HUES64 (cell line): ENCODE results near the gene VPS16.

Experiments used
- H3K27ac ChIP-seq: 2 replicates; pipeline ENCODE4 v1.7.0; 2013; ENCODE audit warnings: low read depth, low read length, inconsistent platforms
- H3K27me3 ChIP-seq: 2 replicates; pipeline ENCODE4 v1.6.1; 2013; ENCODE audit warnings: mild to moderate bottlenecking, low read length; ENCODE audit not compliant: insufficient read depth
- H3K36me3 ChIP-seq: 2 replicates; pipeline ENCODE4 v1.6.1; 2013; ENCODE audit warnings: mild to moderate bottlenecking, low read length; ENCODE audit not compliant: insufficient read depth
- H3K4me1 ChIP-seq: 2 replicates; pipeline ENCODE4 v1.6.1; 2013; ENCODE audit warnings: mild to moderate bottlenecking, low read length, moderate library complexity; ENCODE audit not compliant: insufficient read depth
- H3K4me3 ChIP-seq: 2 replicates; pipeline ENCODE4 v1.5.1; 2013; ENCODE audit warnings: mild to moderate bottlenecking, low read length, moderate library complexity
- H3K9ac ChIP-seq: 2 replicates; pipeline ENCODE4 v1.6.1; 2013; ENCODE audit warnings: mild to moderate bottlenecking, low read depth, low read length
- H3K9me3 ChIP-seq: 2 replicates; pipeline ENCODE4 v1.6.1; 2013; ENCODE audit warnings: low read depth, low read length; ENCODE audit not compliant: insufficient read depth
- WGBS: fragments of 150-250, 120-280 bp; methylation state at CpG from one replicate; pipeline ENCODE4 v1.1.7; 2013; ENCODE audit warnings: missing lambda C conversion rate; 5-methylcytosine and 5-hydroxymethylcytosine counted together

Gene VPS16

DNA sequence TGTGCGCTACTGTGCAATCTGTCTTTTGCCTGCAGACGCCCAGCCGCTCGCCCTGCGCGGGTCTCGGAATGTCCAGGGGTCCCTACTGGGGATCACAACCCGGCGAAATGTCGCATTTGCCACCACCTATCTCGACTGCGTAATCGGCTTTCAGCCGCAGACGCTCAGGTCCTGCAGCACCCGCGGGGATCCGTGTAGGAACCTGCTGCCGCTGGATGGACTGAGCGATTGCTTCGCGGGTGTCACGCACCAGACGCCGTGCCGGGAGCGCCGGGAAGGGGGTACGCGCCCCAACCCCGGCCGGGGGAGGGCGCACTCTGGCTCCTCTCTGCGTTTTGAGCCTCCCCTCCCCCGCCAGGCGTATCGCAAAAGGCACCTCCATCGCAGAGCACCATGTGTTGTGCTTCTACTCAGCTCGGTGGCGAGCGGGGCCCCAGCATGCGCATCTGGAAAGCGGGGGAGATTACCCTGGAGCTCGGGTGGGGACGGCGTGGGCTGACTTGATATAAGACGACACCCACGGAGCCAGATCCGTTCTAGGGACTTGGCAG, 32.0 kb downstream of the VPS16 start:
- under 1% methylated on average over 49 of the region's 49 CpGs for WGBS
- Histone ChIP-seq H3K9me3 (no peaks in the 10 kb centered on the region), H3K4me1 (peaks cover 22% of the 10 kb centered on the region), H3K27ac (no peak overlapping the region), H3K27me3 (peaks cover 22% of the 10 kb centered on the region), H3K4me3 (peak overlapping the region; percentile 98), H3K9ac (peak overlapping the region; percentile 57), H3K36me3 (peaks cover 6% of the 10 kb centered on the region; the same call in 1 of the 2 replicates)

DNA sequence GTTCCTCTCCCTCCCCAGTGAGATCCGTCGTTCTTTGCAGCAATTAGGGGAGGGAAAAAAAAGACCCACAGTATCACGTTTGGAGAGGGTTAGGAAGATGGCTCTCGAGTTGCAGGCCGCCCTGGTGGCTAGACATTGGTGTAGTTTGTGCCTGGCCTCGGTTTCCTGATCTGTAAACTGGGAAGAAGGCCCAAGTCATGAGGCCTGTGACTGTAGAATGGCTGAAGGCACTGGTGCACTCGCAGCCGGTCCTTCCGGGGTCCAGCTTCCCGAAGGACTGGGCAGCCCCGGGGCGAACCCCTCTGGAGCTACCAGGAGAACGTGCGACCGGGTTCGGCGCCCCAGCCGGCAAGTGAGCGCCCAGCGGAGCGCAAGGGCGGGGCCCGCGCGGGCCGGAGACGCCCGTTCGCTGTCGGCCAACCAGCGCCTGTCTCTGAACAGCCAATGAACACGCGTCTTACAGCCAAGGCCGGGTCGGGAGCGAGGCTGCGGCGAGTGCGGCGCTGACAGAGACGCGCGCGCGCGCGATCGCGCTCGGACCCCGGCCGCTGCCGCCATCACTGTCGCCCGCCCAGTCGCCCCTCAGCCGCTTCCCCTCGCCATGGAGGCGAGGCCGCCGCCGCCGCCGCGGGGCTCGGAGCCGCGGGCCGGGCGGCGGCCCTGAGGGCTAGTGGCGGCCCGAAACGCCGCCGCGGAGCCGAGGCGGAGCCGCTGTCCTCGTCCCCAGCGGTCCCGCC, 32.6 kb downstream of the VPS16 start, which contains the start of gene PTPRA:
Gene PTPRA, plus strand, starts transcription at position 472 of the 737 bp plus-strand sequence. CDS start 90,797 bp downstream, outside the sequence.
- H3K9me3 ChIP-seq: no peaks in the 10 kb centered on the region
- peaks cover 22% of the 10 kb centered on the region for H3K27me3 ChIP-seq
- H3K27ac ChIP-seq: peak within 1 kb of the TSS; percentile 73
- peaks cover 22% of the 10 kb centered on the region for H3K4me1 ChIP-seq
- H3K9ac ChIP-seq: peak within 1 kb of the TSS; percentile 81
- WGBS: under 1% methylated on average over 83 of the region's 83 CpGs
- peaks cover 7% of the 10 kb centered on the region; the same call in 1 of the 2 replicates for H3K36me3 ChIP-seq
- H3K4me3 ChIP-seq: peak within 1 kb of the TSS; percentile 98

DNA sequence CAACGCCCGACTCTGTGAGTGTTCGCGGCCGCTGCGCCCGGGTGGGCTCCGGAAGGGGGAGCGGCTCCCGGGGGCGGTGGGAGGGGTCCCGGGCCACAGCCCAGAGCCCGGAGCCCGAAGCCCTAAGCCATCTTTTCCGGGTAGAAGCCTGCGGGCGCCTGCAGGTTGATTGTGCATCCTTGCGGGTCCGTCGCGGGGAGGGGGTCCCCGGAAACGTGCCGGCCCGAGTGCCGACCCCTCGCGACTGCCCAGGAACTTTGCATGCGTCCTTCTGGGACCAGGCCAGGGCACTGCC, 33.1 kb downstream of the VPS16 start:
- WGBS: under 1% methylated on average over 29 of the region's 29 CpGs
- peaks cover 7% of the 10 kb centered on the region; the same call in 1 of the 2 replicates for H3K36me3 ChIP-seq
- peaks cover 22% of the 10 kb centered on the region for H3K27me3 ChIP-seq
- H3K9me3 ChIP-seq: no peaks in the 10 kb centered on the region
- peak overlapping the region; percentile 81 for H3K9ac ChIP-seq
- H3K4me1 ChIP-seq: peaks cover 22% of the 10 kb centered on the region
- H3K27ac ChIP-seq: peak overlapping the region; percentile 73
- H3K4me3 ChIP-seq: peak overlapping the region; percentile 98

DNA sequence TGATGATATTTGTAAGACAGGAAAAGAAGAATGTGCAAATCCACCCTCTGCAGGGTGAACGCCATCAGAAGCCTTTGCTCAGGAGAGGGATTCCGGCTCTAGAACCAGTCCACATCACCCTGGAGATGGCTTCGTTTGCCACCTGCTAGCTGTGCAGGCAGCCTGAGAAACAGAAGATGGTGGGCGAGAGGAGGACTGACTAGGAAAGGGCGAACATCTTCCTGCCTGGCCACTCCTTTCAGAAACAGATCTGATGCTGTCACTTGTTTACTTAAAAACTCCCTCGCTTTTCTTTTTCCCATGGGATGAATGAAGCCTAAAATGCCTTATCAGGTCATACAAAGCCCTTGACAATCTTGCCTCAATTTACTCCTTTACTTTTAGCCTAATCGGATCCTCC, 33.9 kb downstream of the VPS16 start:
- Histone ChIP-seq H3K4me3 (peak overlapping the region; percentile 98), H3K4me1 (peaks cover 22% of the 10 kb centered on the region), H3K27me3 (peaks cover 22% of the 10 kb centered on the region), H3K27ac (no peak overlapping the region), H3K9ac (peak overlapping the region; percentile 81; the same call in 1 of the 2 replicates), H3K36me3 (peaks cover 7% of the 10 kb centered on the region; the same call in 1 of the 2 replicates), H3K9me3 (no peaks in the 10 kb centered on the region)
- 57% methylated on average over 7 of the region's 7 CpGs for WGBS

DNA sequence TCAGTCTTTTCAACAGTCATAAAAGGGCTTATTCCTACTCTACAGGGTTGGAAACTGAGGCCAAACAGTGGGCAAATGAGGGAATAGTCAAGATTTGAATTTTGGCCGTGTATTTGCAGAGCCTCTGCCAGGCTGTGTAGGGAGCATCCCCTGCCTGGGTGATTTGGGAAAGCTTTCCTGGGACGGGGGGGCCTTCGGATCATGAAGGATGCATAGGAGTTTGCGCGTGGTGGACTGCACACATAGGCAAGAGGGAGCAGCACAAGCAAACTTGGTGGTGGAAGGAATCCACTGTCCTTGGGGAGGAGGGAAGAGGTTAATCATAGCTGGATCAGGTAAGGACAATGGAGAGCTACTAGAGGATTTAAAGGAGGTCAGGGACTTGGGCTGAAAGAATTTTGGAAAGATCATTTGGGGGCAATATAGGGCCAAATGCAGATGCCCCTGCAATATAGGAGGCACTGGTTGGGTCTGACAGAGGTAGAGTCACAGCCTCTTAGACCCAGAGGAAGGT, 35.2 kb downstream of the VPS16 start:
- Histone ChIP-seq H3K36me3 (peaks cover 7% of the 10 kb centered on the region; the same call in 1 of the 2 replicates), H3K9me3 (no peaks in the 10 kb centered on the region), H3K27ac (no peak overlapping the region), H3K9ac (no peak overlapping the region), H3K27me3 (peaks cover 22% of the 10 kb centered on the region), H3K4me3 (no peak overlapping the region), H3K4me1 (peaks cover 21% of the 10 kb centered on the region)
- 94% methylated on average over 5 of the region's 5 CpGs for WGBS

DNA sequence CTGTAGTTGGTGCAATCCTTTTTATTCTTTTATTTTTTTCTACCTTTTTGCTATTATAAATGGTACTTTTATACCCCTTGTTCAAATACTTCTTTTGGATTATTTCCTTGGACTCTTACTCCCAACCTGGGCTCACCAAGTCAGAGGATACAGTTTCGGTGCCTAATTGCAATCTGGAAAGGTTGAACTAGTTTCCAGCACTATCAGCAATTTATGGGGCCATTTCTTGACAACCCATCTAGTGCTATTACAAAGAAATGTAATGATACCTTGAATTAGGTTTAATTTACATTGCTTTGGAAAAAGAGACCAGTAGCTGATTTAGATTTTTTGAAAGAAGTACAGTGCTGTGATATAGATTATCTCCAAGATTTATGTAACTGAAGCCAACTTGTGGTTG, 38.0 kb downstream of the VPS16 start:
- no peak overlapping the region for H3K9ac ChIP-seq
- 96% methylated on average over 1 of the region's 1 CpG for WGBS
- H3K27me3 ChIP-seq: no peaks in the 10 kb centered on the region
- H3K27ac ChIP-seq: no peak overlapping the region
- peaks cover 7% of the 10 kb centered on the region; the same call in 1 of the 2 replicates for H3K36me3 ChIP-seq
- H3K9me3 ChIP-seq: no peaks in the 10 kb centered on the region
- H3K4me1 ChIP-seq: peaks cover 13% of the 10 kb centered on the region; the same call in 1 of the 2 replicates
- no peak overlapping the region for H3K4me3 ChIP-seq

DNA sequence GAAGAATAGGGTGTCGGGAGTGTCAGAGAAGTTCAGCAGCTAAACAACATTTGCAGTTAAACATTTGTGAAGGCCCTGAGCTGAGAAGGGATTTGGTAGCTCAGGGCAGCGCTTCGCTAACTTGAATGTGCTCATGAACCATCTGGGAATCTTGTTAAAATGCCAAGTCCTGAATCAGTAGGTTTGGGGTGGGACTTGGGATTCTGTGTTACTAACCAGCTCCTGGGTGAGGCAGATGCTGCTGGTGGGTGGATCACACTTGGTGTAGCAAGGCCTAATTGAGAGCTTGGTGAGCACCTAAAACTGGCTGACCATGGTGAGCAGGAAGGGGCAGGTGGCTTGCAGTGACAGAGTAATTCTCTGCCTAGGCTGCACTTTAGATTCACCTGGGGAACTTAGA, 38.6 kb downstream of the VPS16 start:
- H3K4me1 ChIP-seq: peaks cover 13% of the 10 kb centered on the region; the same call in 1 of the 2 replicates

DNA sequence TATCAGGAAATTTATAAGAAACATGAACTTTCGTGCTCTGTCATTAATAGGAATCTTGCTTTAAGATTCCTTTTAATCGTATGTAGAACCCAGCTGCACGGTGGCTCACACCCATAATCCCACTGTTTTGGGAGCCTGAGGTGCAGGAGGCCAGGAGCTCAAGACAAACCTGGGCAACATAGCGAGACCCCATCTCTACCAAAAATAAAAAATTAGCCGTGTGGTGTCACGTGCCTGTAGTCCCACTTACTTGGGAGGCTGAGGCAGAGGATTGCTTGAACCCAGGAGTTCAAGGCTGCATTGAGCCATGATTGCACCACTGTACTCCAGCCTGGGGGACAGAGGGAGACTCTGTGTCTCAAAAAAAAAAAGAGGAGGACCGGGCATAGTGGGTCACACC, 40.1 kb downstream of the VPS16 start:
- no peak overlapping the region for H3K27ac ChIP-seq
- no peaks in the 10 kb centered on the region for H3K4me1 ChIP-seq
- H3K27me3 ChIP-seq: no peaks in the 10 kb centered on the region
- 88% methylated on average over 7 of the region's 7 CpGs for whole genome bisulfite sequencing
- no peaks in the 10 kb centered on the region for H3K9me3 ChIP-seq
- no peak overlapping the region for H3K9ac ChIP-seq
- peaks cover 7% of the 10 kb centered on the region; the same call in 1 of the 2 replicates for H3K36me3 ChIP-seq
- H3K4me3 ChIP-seq: no peak overlapping the region

More for the DNA sequence above, 38.6 kb downstream of the VPS16 start:
- Histone ChIP-seq H3K9ac (no peak overlapping the region), H3K27me3 (no peaks in the 10 kb centered on the region), H3K27ac (no peak overlapping the region), H3K36me3 (peaks cover 7% of the 10 kb centered on the region; the same call in 1 of the 2 replicates), H3K4me3 (no peak overlapping the region), H3K9me3 (no peaks in the 10 kb centered on the region)
- 94% methylated on average over 3 of the region's 3 CpGs for WGBS

DNA sequence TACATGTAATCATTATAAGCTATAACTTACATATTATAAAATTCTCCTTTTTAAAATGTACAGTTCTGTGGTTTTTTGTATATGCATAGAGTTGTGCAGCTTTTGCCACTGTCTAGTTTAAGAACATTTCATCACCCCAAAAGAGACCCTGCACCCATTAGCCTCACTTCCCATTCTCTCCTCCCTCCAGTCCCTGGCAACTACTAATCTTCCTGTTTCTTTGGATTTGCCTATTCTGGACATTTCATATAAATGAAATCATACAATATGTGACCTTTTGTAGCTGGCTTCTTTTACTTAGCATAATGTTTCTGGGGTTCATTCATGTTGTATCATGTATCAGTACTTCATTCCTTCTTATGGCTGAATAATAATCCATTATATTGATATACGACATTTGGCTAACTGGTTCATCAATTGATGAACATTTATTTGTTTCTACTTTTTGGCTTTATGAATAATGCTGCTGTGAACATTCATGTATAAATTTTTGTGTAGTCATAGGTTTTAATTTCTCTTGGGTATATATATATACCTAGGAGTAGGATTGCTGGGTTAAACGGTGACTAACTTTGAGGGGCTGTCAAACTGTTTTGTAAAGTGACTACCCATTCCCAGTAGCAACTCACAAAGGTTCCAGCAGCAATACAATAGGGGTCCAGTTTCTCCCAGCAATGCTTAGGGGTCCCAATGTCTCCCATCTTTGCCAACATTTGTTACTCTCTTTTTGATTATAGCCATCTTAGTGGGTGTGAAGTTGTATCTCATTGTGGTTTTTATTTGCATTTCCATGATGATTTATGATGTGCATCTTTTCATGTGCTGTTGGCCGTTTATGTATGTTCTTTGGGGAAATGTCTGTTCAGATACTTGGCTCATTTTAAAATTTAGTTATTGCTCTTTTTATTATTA, 43.4 kb downstream of the VPS16 start:
- Histone ChIP-seq H3K27me3 (no peaks in the 10 kb centered on the region), H3K4me1 (no peaks in the 10 kb centered on the region), H3K4me3 (no peak overlapping the region), H3K9me3 (no peaks in the 10 kb centered on the region), H3K9ac (no peak overlapping the region), H3K27ac (no peak overlapping the region), H3K36me3 (no peaks in the 10 kb centered on the region; the same call in 1 of the 2 replicates)
- 93% methylated on average over 2 of the region's 3 CpGs for WGBS

DNA sequence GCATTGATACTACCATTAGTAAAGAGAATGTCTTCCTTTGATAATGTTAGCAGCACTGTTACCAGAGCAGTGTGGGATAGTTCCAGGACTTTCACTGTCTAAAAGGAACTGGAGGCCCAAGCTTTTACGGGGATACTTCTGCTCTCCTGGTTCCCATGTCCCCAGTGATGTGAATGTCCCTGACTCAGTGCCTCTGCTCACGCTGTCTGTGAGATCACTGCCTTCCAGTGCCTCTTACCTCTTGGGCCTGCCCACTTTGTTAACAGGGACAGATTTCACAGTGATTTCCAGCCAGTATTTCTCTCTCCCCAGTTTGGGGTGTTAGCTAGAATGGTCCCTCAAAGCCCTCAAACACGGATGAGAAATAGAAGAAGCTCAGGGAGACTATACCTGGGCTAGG, 47.2 kb downstream of the VPS16 start:
- H3K9ac ChIP-seq: no peak overlapping the region
- no peaks in the 10 kb centered on the region for H3K36me3 ChIP-seq
- H3K27me3 ChIP-seq: no peaks in the 10 kb centered on the region
- H3K4me3 ChIP-seq: no peak overlapping the region
- H3K27ac ChIP-seq: no peak overlapping the region
- no peaks in the 10 kb centered on the region for H3K9me3 ChIP-seq
- 92% methylated on average over 3 of the region's 3 CpGs for WGBS
- H3K4me1 ChIP-seq: no peaks in the 10 kb centered on the region
